CD4-positive, alpha-beta memory T cell (primary cell): Measurements from ENCODE around the gene SPEN. TPM values are rescaled to one million over a fixed set of nuclear protein-coding genes. Genes with fewer than 3 reads are reported as not detected.

Experiments used
- polyA plus RNA-seq, 2 donors: library from polyadenylated mRNA; unstranded; fragments of 300-500 nt; fragmentation: Illumina TruSeq; gene quantifications; one replicate each; pipeline ENCODE4 v1.2.3, GENCODE V29; 2021
- total RNA-seq, 2 experiments: library from RNA; stranded (reverse); gene quantifications; one replicate each; pipeline ENCODE4 v1.2.3, GENCODE V29; 2021

Gene SPEN
- total and polyA plus RNA-seq, 4 experiments from 2014 or later = 2.4 to 87.8 (median 62.4) TPM

Other genes with a start within 250 kb of the SPEN start
- 10 to 100 TPM; 46.2 to 47.6 TPM for gene DDI2, start 230.2 kb upstream of the SPEN start, total RNA-seq
- gene DDI2, start 230.2 kb upstream of the SPEN start, polyA plus RNA-seq = 1 to 10 TPM; 1.0 to 5.2 TPM
- gene PLEKHM2, start 163.4 kb upstream of the SPEN start, total RNA-seq = 10 to 100 TPM; 53.1 to 59.8 TPM
- gene PLEKHM2, start 163.4 kb upstream of the SPEN start, polyA plus RNA-seq = 1 to 10 TPM; 2.0 to 8.8 TPM
- gene SLC25A34, start 111.4 kb upstream of the SPEN start, total RNA-seq = 1 to 10 TPM; 2.2 to 4.2 TPM
- under 1 TPM in 1 of 2 donors, not detected in 1; 0.08 TPM for gene SLC25A34, start 111.4 kb upstream of the SPEN start, polyA plus RNA-seq
- not detected for gene TMEM82, start 105.2 kb upstream of the SPEN start, total RNA-seq
- not detected for gene TMEM82, start 105.2 kb upstream of the SPEN start, polyA plus RNA-seq
- not detected for gene FBLIM1, start 88.9 kb upstream of the SPEN start, total RNA-seq
- not detected for gene FBLIM1, start 88.9 kb upstream of the SPEN start, polyA plus RNA-seq
- gene UQCRHL, start 40.1 kb upstream of the SPEN start, total RNA-seq = 1 to 10 TPM; 1.2 to 1.7 TPM
- gene UQCRHL, start 40.1 kb upstream of the SPEN start, polyA plus RNA-seq = 1 to 10 TPM in 1 of 2 donors, under 1 TPM in 1; 0.26 to 1.1 TPM
- gene ZBTB17, start 128.4 kb downstream of the SPEN start, total RNA-seq = 10 to 100 TPM; 52.6 to 61.0 TPM
- gene ZBTB17, start 128.4 kb downstream of the SPEN start, polyA plus RNA-seq = 10 to 100 TPM in 1 of 2 donors, 1 to 10 TPM in 1; 5.2 to 24.3 TPM
- not detected for gene SRARP, start 156.5 kb downstream of the SPEN start, total RNA-seq
- gene SRARP, start 156.5 kb downstream of the SPEN start, polyA plus RNA-seq = not detected
- gene HSPB7, start 170.3 kb downstream of the SPEN start, total RNA-seq = not detected
- gene HSPB7, start 170.3 kb downstream of the SPEN start, polyA plus RNA-seq = not detected
- not detected for gene CLCNKA, start 174.3 kb downstream of the SPEN start, total RNA-seq
- gene CLCNKA, start 174.3 kb downstream of the SPEN start, polyA plus RNA-seq = not detected
- not detected for gene CLCNKB, start 196.1 kb downstream of the SPEN start, total RNA-seq
- gene CLCNKB, start 196.1 kb downstream of the SPEN start, polyA plus RNA-seq = not detected
- not detected for gene FAM131C, start 225.9 kb downstream of the SPEN start, total RNA-seq
- gene FAM131C, start 225.9 kb downstream of the SPEN start, polyA plus RNA-seq = under 1 TPM in 1 of 2 donors, not detected in 1; 0.11 TPM